Natural killer cell (primary cell): Measurements from ENCODE around the gene GIMAP1. TPM values are rescaled to one million over a fixed set of nuclear protein-coding genes. Genes with fewer than 3 reads are reported as not detected.
A peak's percentile ranks its signal among the peaks of the same experiment; 100 is the strongest.

Source experiments
- ATAC-seq, 3 donors: fragments of 150-1000 bp in 2 of 3; fragments of 200-7000 bp in 1 of 3; cut with Tn5 transposase; 1 replicate in 1 of 3; 2 replicates in 2 of 3; pipeline ENCODE4 v1.10.0; 2021; ENCODE audit warnings: mild to moderate bottlenecking in 2 of 3, moderate library complexity in 2 of 3
- DNase-seq, 2 donors: peaks; one replicate each; pipeline versions ENCODE4 v3.0.0 to v3.0.0-alpha.2; 2013 to 2021; ENCODE audit warnings: mixed read lengths in 1 of 2
- H3K27ac ChIP-seq: one replicate; pipeline ENCODE4 v1.5.1; 2013; ENCODE audit warnings: mild to moderate bottlenecking, low read length
- H3K27me3 ChIP-seq: one replicate; pipeline ENCODE4 v1.6.1; 2013; ENCODE audit warnings: low read length; ENCODE audit not compliant: control insufficient read depth, insufficient read depth
- H3K36me3 ChIP-seq: one replicate; pipeline ENCODE4 v1.6.1; 2013; ENCODE audit warnings: low read length; ENCODE audit not compliant: control insufficient read depth, insufficient read depth
- H3K4me1 ChIP-seq: one replicate; pipeline ENCODE4 v1.6.1; 2013; ENCODE audit warnings: low read length; ENCODE audit not compliant: control insufficient read depth, insufficient read depth
- H3K4me3 ChIP-seq: one replicate; pipeline ENCODE4 v1.5.1; 2013; ENCODE audit warnings: low read length
- H3K9me3 ChIP-seq: one replicate; pipeline ENCODE4 v1.6.1; 2013; ENCODE audit warnings: low read length; ENCODE audit not compliant: control insufficient read depth, insufficient read depth
- H3K27ac Mint-ChIP-seq, 2 donors: one replicate each; pipeline ENCODE4 v1.8.0; 2022; ENCODE audit warnings: mild to moderate bottlenecking in 2 of 2, mixed read lengths in 2 of 2, moderate library complexity in 1 of 2
- H3K27me3 Mint-ChIP-seq, 2 donors: one replicate each; pipeline ENCODE4 v1.8.0; 2022; ENCODE audit warnings: low read depth in 2 of 2, mixed read lengths in 2 of 2
- H3K36me3 Mint-ChIP-seq: one replicate; pipeline ENCODE4 v1.8.0; 2022; ENCODE audit warnings: mixed read lengths
- H3K4me1 Mint-ChIP-seq, 2 donors: one replicate each; pipeline ENCODE4 v1.8.0; 2022; ENCODE audit warnings: mixed read lengths in 2 of 2
- H3K4me3 Mint-ChIP-seq: one replicate; pipeline ENCODE4 v1.8.0; 2022; ENCODE audit warnings: mild to moderate bottlenecking, moderate library complexity, mixed read lengths
- H3K9me3 Mint-ChIP-seq, 2 donors: one replicate each; pipeline ENCODE4 v1.8.0; 2022; ENCODE audit warnings: mixed read lengths in 2 of 2
- WGBS: methylation state at CpG from one replicate; pipeline ENCODE4 v1.1.7; 2013; ENCODE audit warnings: missing lambda C conversion rate; ENCODE audit not compliant: insufficient coverage; 5-methylcytosine and 5-hydroxymethylcytosine counted together
- intact Hi-C: fragments of 100-400 bp; cut with micrococcal nuclease; formaldehyde crosslinking; loops from one replicate; pipeline ENCODE4 v1.14.2; 2022
- total RNA-seq, 4 donors: library from RNA; stranded (reverse); fragments of 120-200 nt in 1 of 4; gene quantifications; one replicate each; pipeline versions ENCODE4 v1.2.3 to v1.2.4, GENCODE V29; 2013 to 2022
- TF ChIP-seq, protein P1 (sequence below): fragments of 200-600 bp; IDR thresholded peaks from one replicate; pipeline ENCODE4 v1.8.0; 2022; ENCODE audit warnings: antibody characterized with exemption

The GIMAP1 gene
- total RNA-seq, 3 donors from 2014 or later (not counting 1 experiment from before 2014, with no cell fraction given): 11.1 to 23.9 (median 13.3) TPM

DNA sequence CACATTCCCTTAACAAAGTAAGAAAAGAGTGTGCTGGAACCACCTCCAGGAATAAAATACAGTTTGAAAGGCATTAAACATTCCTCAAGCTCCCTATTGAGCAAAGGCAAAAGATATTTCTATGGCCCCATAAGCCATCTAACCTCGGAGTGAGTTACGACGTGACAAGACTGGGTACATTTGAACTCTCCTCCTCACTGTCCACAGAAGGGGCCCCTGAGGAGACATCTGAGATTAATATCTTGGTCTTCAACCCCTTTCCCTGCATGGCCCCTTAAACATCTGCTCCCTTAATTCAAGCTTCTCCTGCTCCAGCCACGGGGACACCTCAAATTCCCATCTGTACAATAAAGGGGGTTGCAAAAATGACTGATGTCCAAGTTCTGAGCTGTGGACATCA is 526 bp downstream of the GIMAP1 start:
- Mint-ChIP-seq H3K9me3 (peaks cover 0 to 2% of the 10 kb centered on the region in 2 donors), H3K27me3 (no peaks in the 10 kb centered on the region), H3K27ac (peak overlapping the region; percentile 92 to 93), H3K36me3 (peaks cover 42% of the 10 kb centered on the region), H3K4me3 (peak overlapping the region; percentile 87), H3K4me1 (peaks cover 77 to 82% of the 10 kb centered on the region in 2 donors)
- Histone ChIP-seq H3K27ac (peak overlapping the region; percentile 79), H3K4me1 (peaks cover 52% of the 10 kb centered on the region), H3K4me3 (peak overlapping the region; percentile 71), H3K27me3 (no peaks in the 10 kb centered on the region), H3K36me3 (peaks cover 32% of the 10 kb centered on the region), H3K9me3 (no peaks in the 10 kb centered on the region)
- ATAC-seq (peak in 1 of 3 donors; percentile 27), DNase-seq (no peak)
- 9% methylated on average over 4 of the region's 4 CpGs for WGBS
- intact Hi-C loops: loop anchor here (2.0 to 5.0 kb wide), 2 partner anchors 35 to 48 kb away; no protein-coding TSS in a partner anchor
- TF ChIP-seq, protein P1, sequence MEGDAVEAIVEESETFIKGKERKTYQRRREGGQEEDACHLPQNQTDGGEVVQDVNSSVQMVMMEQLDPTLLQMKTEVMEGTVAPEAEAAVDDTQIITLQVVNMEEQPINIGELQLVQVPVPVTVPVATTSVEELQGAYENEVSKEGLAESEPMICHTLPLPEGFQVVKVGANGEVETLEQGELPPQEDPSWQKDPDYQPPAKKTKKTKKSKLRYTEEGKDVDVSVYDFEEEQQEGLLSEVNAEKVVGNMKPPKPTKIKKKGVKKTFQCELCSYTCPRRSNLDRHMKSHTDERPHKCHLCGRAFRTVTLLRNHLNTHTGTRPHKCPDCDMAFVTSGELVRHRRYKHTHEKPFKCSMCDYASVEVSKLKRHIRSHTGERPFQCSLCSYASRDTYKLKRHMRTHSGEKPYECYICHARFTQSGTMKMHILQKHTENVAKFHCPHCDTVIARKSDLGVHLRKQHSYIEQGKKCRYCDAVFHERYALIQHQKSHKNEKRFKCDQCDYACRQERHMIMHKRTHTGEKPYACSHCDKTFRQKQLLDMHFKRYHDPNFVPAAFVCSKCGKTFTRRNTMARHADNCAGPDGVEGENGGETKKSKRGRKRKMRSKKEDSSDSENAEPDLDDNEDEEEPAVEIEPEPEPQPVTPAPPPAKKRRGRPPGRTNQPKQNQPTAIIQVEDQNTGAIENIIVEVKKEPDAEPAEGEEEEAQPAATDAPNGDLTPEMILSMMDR: no peak

DNA sequence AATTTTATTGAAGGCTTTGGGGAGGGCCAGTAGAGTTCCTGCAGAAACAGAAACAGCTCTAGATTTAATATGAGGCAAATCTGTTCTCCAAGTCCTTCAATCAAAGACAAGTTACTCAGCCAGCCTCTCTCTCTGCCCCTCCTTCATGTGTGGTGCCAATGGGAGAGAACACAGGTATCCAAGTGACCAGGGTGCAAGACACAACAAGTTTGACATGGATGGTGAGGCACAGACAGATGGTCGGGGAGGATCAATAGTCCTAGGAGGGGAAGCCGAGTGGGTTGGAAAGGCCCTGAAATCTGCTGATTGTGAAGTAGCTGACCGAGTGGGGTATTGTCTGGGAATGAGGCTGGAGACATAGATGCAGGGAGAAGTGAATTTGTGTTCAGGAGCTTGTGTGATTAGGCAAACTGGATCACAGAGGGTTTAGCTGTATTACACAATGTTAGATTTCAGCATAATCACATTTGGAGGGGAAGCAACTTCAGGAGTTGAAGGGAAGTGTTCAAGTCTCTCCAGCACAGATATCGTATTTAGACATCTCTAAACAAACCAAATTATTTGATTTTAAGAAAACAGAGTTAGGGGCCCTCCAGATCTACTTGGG is 1.5 kb downstream of the GIMAP1 start:
- Histone ChIP-seq H3K4me1 (peaks cover 61% of the 10 kb centered on the region), H3K27ac (peak overlapping the region; percentile 40), H3K4me3 (peak overlapping the region; percentile 71), H3K27me3 (no peaks in the 10 kb centered on the region), H3K9me3 (no peaks in the 10 kb centered on the region), H3K36me3 (peaks cover 42% of the 10 kb centered on the region)
- H3K36me3 Mint-ChIP-seq: peaks cover 38% of the 10 kb centered on the region
- intact Hi-C loops: loop anchor here (2.0 to 5.0 kb wide), 2 partner anchors 34 to 49 kb away; no protein-coding TSS in a partner anchor
- TF ChIP-seq, protein P1: no peak
- no peaks in the 10 kb centered on the region for H3K9me3 Mint-ChIP-seq
- no peaks in the 10 kb centered on the region for H3K27me3 Mint-ChIP-seq
- DNase-seq (no peak), ATAC-seq (no peak)
- H3K4me1 Mint-ChIP-seq: peaks cover 86 to 90% of the 10 kb centered on the region in 2 donors
- peak overlapping the region; percentile 92 to 93 for H3K27ac Mint-ChIP-seq
- 49% methylated on average over 4 of the region's 4 CpGs for WGBS
- peak overlapping the region; percentile 87 for H3K4me3 Mint-ChIP-seq

DNA sequence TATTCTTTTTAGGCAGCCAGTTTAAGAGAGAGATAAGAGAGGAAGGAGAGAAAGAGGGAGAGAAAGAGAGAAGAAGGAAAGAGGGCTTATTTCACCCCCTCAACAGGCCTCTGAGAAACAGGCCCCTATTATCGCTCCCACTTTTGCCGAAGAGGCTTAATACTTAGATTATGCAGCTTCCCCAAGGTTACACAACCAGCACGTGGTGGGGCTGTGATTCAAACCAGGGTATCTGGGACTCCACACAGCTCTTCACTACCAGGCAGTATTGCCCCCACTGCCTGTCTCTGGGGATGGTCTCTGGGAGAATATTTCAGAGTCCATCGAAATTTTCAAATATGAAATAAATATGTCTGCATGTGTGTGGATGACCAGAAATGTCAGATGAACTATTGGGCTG is 3.0 kb downstream of the GIMAP1 start:
- 81% methylated on average over 4 of the region's 4 CpGs for WGBS
- Mint-ChIP-seq H3K27ac (peak overlapping the region; percentile 92 to 93), H3K36me3 (peaks cover 45% of the 10 kb centered on the region), H3K27me3 (no peaks in the 10 kb centered on the region), H3K4me3 (peak overlapping the region; percentile 87), H3K4me1 (peaks cover 99% of the 10 kb centered on the region in 2 donors), H3K9me3 (no peaks in the 10 kb centered on the region)
- peaks cover 56% of the 10 kb centered on the region for H3K36me3 ChIP-seq
- intact Hi-C loops: loop anchor here (5.0 kb wide), 1 partner anchor 33 kb away; no protein-coding TSS in a partner anchor
- peak overlapping the region; percentile 7 for H3K27ac ChIP-seq
- peaks cover 61% of the 10 kb centered on the region for H3K4me1 ChIP-seq
- no peaks in the 10 kb centered on the region for H3K9me3 ChIP-seq
- no peak for DNase-seq
- H3K4me3 ChIP-seq: no peak overlapping the region
- ATAC-seq: no peak
- TF ChIP-seq, protein P1: no peak
- H3K27me3 ChIP-seq: no peaks in the 10 kb centered on the region
